Right lobe of liver (tissue), 4 donors: Measurements from ENCODE around the gene AGO3.

Source experiments
- CTCF ChIP-seq, 4 donors: fragments of 200-600 bp in 3 of 4; fragments of 450-650 bp in 1 of 4; IDR thresholded peaks; one replicate each; pipeline versions ENCODE4 v1.5.1 to v1.8.0; 2016 to 2022; ENCODE audit warnings: antibody characterized with exemption in 4 of 4, mild to moderate bottlenecking in 2 of 4
- POLR2A ChIP-seq: fragments of 450-650 bp; IDR thresholded peaks from one replicate; pipeline ENCODE4 v1.6.1; 2017; ENCODE audit warnings: antibody characterized with exemption, mild to moderate bottlenecking
- donor health status: DM: no; HTN: no; CAD: no.
- donor health status: DM: no; HTN: no; CAD: no.
- donor health status: DM: no; HTN: yes; CAD: no.

GRCh38 chr1:35925741-35926140 lies 5.2 kb upstream of the AGO3 start:
- TF ChIP-seq CTCF (IDR thresholded peaks at IDR 0.05): no peak
- no peak for TF ChIP-seq POLR2A
